AG09319 (cell line): Measurements from ENCODE around the gene ESYT1.

Experiments
- DNase-seq: peaks from one replicate; pipeline ENCODE4 v3.0.0-alpha.2; 2010; ENCODE audit warnings: low read depth; ENCODE audit errors: extremely low read depth
- TF ChIP-seq, protein P1 (sequence below): IDR thresholded peaks from 2 replicates; pipeline ENCODE4 v1.5.1; 2011; ENCODE audit warnings: low read depth, mild to moderate bottlenecking, inconsistent platforms, low read length, moderate library complexity

Gene ESYT1

DNA sequence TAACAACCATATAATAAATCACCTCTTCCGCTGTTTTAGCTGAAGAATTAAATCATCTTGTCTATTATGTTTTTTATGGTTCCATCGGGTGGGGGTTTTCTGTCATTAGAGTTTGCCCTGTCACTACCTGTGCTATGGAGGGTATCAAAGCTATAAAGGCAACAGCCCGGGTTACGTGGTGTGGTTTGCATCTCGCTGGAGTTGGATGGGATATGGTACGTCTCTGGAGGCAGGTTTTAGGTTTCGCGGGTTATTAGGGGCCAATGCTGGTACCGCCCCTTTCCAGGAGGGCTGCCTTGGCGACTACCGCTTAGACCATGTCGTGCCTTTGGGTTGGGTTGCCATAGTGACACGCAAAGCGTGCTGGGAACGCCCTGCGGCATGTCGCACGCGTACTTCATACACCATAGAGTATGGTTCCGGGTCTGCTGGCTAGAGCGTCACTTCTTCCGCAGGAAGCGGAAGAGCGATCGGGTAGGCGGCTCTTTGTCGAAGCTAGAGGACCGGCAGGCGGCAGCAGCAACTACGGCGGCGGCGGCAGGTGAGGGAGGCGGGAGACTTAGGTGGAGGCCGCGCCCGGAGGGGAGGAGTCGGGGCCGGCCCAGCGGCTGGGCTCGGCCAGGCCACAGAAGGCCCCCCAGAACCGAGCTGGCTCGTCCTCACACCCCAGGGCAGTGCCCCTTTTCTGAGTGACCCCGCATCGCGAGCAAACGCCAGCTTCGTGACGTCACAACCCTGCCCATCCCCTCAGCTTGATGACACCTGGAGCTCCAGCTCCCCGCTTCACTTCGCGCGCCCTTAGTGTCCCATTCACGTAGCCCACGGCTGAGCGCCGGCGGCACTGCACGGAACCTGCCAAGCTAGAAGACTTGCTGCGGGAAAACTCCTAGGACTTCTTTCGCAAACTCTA is 10.0 kb upstream of the ESYT1 start, which contains the start of gene ZC3H10:
ZC3H10 (plus strand) TSS at position 489 of the 910 bp plus-strand sequence. CDS start 2,297 bp downstream, outside the sequence.
- DNase-seq = peak; percentile 99
- TF ChIP-seq, protein P1, sequence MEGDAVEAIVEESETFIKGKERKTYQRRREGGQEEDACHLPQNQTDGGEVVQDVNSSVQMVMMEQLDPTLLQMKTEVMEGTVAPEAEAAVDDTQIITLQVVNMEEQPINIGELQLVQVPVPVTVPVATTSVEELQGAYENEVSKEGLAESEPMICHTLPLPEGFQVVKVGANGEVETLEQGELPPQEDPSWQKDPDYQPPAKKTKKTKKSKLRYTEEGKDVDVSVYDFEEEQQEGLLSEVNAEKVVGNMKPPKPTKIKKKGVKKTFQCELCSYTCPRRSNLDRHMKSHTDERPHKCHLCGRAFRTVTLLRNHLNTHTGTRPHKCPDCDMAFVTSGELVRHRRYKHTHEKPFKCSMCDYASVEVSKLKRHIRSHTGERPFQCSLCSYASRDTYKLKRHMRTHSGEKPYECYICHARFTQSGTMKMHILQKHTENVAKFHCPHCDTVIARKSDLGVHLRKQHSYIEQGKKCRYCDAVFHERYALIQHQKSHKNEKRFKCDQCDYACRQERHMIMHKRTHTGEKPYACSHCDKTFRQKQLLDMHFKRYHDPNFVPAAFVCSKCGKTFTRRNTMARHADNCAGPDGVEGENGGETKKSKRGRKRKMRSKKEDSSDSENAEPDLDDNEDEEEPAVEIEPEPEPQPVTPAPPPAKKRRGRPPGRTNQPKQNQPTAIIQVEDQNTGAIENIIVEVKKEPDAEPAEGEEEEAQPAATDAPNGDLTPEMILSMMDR = peak; percentile 55

GRCh38 chr12:56118688-56119357 is 9.2 kb upstream of the ESYT1 start:
- no peak for DNase-seq
- TF ChIP-seq, protein P1 = no peak

DNA sequence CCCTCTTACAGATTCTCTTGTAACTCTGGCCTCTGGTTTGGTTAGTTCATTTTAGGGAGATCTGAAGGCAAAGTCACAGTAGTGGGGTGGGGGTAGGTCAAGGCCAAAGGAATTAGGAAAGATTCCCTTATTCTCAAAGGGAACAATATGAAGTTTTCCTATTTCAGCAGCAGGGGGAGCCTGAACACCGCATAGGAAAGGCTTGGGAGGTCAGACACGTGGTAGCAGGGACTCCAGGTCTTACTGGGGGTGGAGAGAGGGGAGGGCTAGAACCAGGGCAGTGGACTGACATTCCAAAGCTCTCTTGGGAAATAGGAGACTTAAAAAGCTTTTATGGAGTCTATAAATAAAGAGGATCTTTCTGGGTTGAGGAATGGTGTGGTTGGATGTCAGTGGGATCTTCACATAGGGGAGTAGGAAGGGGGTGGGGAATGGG is 8.7 kb upstream of the ESYT1 start:
- peak; percentile 81 for DNase-seq
- TF ChIP-seq, protein P1 = peak; percentile 74

DNA sequence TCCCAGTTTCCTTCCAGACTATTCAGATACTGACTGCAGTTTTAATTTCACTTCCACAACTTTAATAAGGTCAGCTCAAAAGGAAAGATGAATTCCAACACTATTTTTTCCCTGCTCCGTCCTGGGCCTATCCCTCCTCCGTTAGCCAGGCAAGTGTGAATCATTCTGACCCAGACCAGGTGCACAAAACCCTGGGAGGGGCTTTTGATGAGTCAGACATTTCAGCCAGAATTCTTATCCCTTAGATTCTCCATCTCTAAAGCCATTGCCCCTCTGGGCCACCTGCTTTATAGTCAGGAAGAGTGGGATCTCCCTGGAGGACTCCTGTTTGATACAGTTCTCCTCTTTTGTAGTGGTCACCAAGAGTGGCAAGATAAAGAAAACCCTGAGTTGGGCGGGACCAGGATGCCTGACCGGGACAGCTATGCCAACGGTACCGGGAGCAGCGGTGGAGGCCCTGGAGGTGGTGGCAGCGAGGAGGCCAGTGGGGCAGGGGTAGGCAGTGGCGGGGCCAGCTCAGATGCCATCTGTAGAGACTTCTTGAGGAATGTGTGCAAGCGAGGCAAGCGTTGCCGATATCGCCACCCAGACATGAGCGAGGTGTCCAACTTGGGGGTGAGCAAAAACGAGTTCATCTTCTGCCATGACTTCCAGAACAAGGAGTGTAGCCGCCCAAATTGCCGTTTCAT is 7.8 kb upstream of the ESYT1 start:
- TF ChIP-seq, protein P1 = no peak
- DNase-seq = no peak

DNA sequence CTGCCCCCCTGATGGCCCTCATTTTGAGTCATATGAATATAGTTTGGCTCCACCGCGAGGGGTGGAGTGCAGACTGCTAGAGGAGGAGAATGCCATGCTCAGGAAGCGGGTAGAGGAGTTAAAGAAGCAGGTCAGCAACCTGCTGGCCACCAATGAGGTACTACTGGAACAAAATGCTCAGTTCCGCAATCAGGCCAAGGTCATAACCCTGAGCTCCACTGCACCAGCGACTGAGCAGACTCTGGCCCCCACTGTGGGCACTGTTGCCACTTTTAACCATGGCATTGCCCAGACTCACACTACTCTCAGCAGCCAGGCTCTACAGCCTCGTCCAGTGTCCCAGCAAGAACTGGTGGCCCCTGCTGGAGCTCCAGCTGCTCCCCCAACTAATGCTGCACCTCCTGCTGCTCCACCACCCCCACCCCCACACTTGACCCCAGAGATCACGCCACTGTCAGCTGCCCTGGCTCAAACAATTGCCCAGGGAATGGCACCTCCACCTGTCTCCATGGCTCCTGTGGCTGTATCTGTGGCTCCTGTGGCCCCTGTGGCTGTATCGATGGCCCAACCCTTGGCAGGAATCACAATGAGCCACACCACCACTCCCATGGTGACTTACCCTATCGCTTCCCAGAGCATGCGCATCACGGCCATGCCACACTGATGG is 6.7 kb upstream of the ESYT1 start:
- TF ChIP-seq, protein P1 = no peak
- DNase-seq = no peak

GRCh38 chr12:56122637-56123036 is 5.4 kb upstream of the ESYT1 start:
- no peak for DNase-seq
- TF ChIP-seq, protein P1 = no peak
